Lung (tissue), 12 donors: Measurements from ENCODE around the gene PEX12. TPM values are rescaled to one million over a fixed set of nuclear protein-coding genes. Genes with fewer than 3 reads are reported as not detected.

Experiments
- ATAC-seq: fragments of 200-7000 bp; cut with Tn5 transposase; one replicate; pipeline ENCODE4 v1.9.1; 2020; ENCODE audit warnings: moderate number of reproducible peaks; ENCODE audit not compliant: insufficient read depth, low FRiP score
- DNase-seq, 3 donors: peaks; one replicate each; pipeline ENCODE4 v3.0.0-alpha.2; 2013 to 2017
- H3K27ac ChIP-seq, 2 donors: one replicate each; pipeline ENCODE4 v1.5.1; 2013; ENCODE audit warnings: mild to moderate bottlenecking in 2 of 2, moderate library complexity in 2 of 2, control low read depth in 1 of 2, inconsistent platforms in 1 of 2, low read depth in 1 of 2, low read length in 1 of 2
- H3K27me3 ChIP-seq, 3 donors: one replicate each; pipeline ENCODE4 v1.5.1; 2013; ENCODE audit warnings: low read length in 2 of 3; ENCODE audit not compliant: control insufficient read depth in 3 of 3, insufficient read depth in 3 of 3
- H3K36me3 ChIP-seq, 4 donors: one replicate each; pipeline ENCODE4 v1.5.1; 2013; ENCODE audit warnings: low read length in 4 of 4, mild to moderate bottlenecking in 1 of 4, moderate library complexity in 1 of 4; ENCODE audit not compliant: control insufficient read depth in 4 of 4, insufficient read depth in 4 of 4
- H3K4me1 ChIP-seq, 5 donors: one replicate each; pipeline ENCODE4 v1.5.1; 2013; ENCODE audit warnings: low read length in 5 of 5, mild to moderate bottlenecking in 2 of 5, moderate library complexity in 1 of 5; ENCODE audit not compliant: control insufficient read depth in 5 of 5, insufficient read depth in 5 of 5
- H3K4me3 ChIP-seq: one replicate; pipeline ENCODE4 v1.5.1; 2013; ENCODE audit warnings: mild to moderate bottlenecking, control low read depth, moderate library complexity
- H3K9ac ChIP-seq, 2 donors: one replicate each; pipeline ENCODE4 v1.5.1; 2013; ENCODE audit warnings: low read length in 2 of 2, control low read depth in 1 of 2; ENCODE audit not compliant: insufficient read depth in 1 of 2
- H3K9me3 ChIP-seq, 4 donors: one replicate each; pipeline ENCODE4 v1.5.1; 2013; ENCODE audit warnings: low read length in 3 of 4, mild to moderate bottlenecking in 1 of 4, moderate library complexity in 1 of 4; ENCODE audit not compliant: control insufficient read depth in 4 of 4, insufficient read depth in 3 of 4
- WGBS, 2 donors: extraction: QIAGEN DNeasy Blood & Tissue Kit; methylation state at CpG; one replicate each; pipeline ENCODE4 v1.1.7; 2013; 5-methylcytosine and 5-hydroxymethylcytosine counted together
- polyA plus RNA-seq, 2 donors: library from polyadenylated mRNA; stranded (reverse); fragments of 200-250 nt; gene quantifications; one replicate each; pipeline ENCODE4 v1.2.1, GENCODE V29; 2013
- total RNA-seq, 2 donors: library from RNA; depleted of rRNA in 1 of 2; stranded (reverse); fragments of >200 nt in 1 of 2; gene quantifications; one replicate each; pipeline ENCODE4 v1.2.1, GENCODE V29; 2014 to 2021
- TF ChIP-seq, protein P1 (sequence below): IDR thresholded peaks from 2 replicates; pipeline ENCODE4 v1.5.1; 2012; ENCODE audit warnings: mild to moderate bottlenecking; ENCODE audit errors: control extremely low read depth, extremely low read depth
- donor health status: control.
- donor health status: control.
- donor health status: Bipolar disorder and iron deficiency.
- donor health status: healthy.
- donor health status: DM: yes; HTN: yes; CAD: no.

The PEX12 gene
- total and polyA plus RNA-seq, 4 donors = 2.6 to 5.3 (median 4.4) TPM

DNA sequence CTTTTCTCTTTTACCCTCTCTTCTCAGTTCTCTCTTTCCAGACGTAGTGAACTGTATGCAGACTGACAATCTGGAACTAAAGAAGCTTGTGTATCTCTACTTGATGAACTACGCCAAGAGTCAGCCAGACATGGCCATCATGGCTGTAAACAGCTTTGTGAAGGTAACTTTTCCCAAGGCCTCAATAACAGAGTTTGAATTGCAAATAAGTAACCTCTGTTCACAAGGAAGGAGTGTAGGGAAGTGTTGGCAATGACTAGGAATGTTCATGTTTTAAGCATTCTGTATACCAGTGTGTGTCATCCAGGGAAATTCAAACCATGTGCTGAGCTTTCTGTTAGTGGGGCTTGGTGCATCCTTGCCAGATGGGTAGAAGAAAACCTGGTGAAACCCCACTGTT, 27.3 kb upstream of the PEX12 start:
- H3K36me3 ChIP-seq = peaks cover 9 to 46% (median 21%) of the 10 kb centered on the region in 4 donors
- no peak overlapping the region for H3K4me3 ChIP-seq
- H3K27ac ChIP-seq = no peak overlapping the region
- TF ChIP-seq, protein P1, sequence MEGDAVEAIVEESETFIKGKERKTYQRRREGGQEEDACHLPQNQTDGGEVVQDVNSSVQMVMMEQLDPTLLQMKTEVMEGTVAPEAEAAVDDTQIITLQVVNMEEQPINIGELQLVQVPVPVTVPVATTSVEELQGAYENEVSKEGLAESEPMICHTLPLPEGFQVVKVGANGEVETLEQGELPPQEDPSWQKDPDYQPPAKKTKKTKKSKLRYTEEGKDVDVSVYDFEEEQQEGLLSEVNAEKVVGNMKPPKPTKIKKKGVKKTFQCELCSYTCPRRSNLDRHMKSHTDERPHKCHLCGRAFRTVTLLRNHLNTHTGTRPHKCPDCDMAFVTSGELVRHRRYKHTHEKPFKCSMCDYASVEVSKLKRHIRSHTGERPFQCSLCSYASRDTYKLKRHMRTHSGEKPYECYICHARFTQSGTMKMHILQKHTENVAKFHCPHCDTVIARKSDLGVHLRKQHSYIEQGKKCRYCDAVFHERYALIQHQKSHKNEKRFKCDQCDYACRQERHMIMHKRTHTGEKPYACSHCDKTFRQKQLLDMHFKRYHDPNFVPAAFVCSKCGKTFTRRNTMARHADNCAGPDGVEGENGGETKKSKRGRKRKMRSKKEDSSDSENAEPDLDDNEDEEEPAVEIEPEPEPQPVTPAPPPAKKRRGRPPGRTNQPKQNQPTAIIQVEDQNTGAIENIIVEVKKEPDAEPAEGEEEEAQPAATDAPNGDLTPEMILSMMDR = no peak
- ATAC-seq (no peak), DNase-seq (no peak)
- H3K27me3 ChIP-seq = no peaks in the 10 kb centered on the region
- H3K4me1 ChIP-seq = peaks cover 0 to 3% (median 0%) of the 10 kb centered on the region in 5 donors
- WGBS, 2 donors = 95 to 97% methylated on average over 2 of the region's 2 CpGs
- no peak overlapping the region for H3K9ac ChIP-seq
- no peaks in the 10 kb centered on the region for H3K9me3 ChIP-seq

DNA sequence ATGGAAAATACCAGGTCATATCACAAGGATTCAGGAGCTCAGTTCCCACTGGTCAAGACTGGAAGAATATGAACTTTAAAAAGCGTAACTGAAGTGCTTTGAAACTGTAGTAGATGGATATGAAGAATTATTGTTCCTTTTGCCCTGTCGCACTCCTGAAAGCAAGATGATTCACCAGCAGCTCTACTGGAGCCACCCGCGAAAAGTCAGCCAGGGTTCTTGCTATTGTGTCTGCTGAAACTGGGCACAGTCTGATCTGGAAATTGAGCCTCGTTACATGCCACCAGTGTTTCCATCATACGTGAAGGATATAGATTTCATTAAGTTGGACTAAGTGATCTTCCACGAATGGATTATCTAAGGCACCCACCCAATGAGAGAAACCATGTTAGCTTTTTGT, 25.3 kb upstream of the PEX12 start:
- Histone ChIP-seq H3K9ac (no peak overlapping the region), H3K4me1 (peaks cover 0 to 3% (median 0%) of the 10 kb centered on the region in 5 donors), H3K9me3 (no peaks in the 10 kb centered on the region), H3K27me3 (no peaks in the 10 kb centered on the region), H3K27ac (no peak overlapping the region), H3K4me3 (no peak overlapping the region), H3K36me3 (peaks cover 9 to 48% (median 17%) of the 10 kb centered on the region in 4 donors)
- TF ChIP-seq, protein P1 = no peak
- DNase-seq (no peak), ATAC-seq (no peak)
- WGBS, 2 donors = 91 to 95% methylated on average over 7 of the region's 7 CpGs

DNA sequence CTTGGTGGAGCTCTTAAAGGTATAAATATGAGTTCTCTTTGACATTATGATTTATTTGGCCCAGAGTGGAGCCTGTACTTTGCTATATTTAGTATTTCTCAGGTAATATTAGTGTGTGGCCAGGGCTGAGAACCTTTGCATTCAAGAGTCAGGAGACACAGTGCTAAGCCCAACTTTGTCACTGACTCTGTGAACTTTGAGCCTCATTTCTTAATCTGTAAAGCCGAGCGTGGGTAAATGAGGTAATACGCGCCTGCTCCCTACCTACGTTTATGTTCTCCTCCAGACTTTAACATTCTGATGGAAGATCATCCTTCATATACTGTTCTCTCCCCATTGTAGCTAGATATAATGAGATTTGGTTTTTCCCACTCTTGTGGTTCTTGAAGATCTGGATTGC, 19.2 kb upstream of the PEX12 start:
- H3K4me1 ChIP-seq = peaks cover 0 to 4% (median 0%) of the 10 kb centered on the region in 5 donors
- DNase-seq (no peak), ATAC-seq (no peak)
- H3K36me3 ChIP-seq = peaks cover 9 to 40% (median 23%) of the 10 kb centered on the region in 4 donors
- TF ChIP-seq, protein P1 = no peak
- no peak overlapping the region for H3K4me3 ChIP-seq
- H3K9me3 ChIP-seq = no peaks in the 10 kb centered on the region
- H3K9ac ChIP-seq = no peak overlapping the region
- H3K27me3 ChIP-seq = no peaks in the 10 kb centered on the region
- no peak overlapping the region for H3K27ac ChIP-seq
- WGBS, 2 donors = 73 to 76% methylated on average over 5 of the region's 5 CpGs

DNA sequence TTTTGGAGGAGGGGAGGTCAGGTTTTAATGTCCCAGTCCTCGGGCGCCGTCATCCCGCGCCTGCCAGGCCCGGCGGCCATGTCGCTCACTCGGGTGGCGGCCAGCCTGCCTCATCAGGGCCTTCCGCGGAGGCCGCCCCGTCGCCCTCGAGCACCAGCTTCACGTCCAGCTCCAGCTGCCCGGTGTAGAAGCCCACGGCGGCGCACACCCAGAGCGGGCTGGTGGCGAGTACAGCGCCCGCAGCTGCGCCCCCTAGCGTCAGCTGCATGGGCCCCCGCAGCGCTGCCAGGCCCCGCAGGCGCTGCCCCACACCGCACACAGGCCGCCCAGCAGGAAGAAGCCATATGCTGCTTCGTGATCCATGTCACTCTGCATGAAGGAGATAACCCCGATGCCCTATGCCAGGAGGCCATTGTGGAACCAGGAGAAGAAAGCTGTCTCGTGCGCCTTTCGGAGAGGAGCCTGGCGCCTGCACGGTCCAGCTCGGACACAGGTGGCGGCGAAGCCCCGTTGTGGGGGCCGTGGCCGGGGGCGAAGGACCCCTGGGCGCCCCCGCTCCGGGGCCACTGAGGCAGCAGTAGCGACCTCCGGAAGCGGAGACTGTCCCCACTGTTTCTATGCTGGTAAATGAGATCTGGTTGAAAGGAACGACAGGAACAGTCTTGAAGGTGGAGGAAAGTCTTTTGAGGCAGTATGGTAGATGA, 18.3 kb upstream of the PEX12 start:
- no peak for DNase-seq
- Histone ChIP-seq H3K4me3 (no peak overlapping the region), H3K9ac (no peak overlapping the region), H3K27me3 (no peaks in the 10 kb centered on the region), H3K4me1 (peaks cover 0 to 4% (median 2%) of the 10 kb centered on the region in 5 donors), H3K36me3 (peaks cover 9 to 38% (median 22%) of the 10 kb centered on the region in 4 donors), H3K27ac (no peak overlapping the region), H3K9me3 (no peaks in the 10 kb centered on the region)
- TF ChIP-seq, protein P1 = no peak
- ATAC-seq = no peak
- 90 to 93% methylated on average over 53 to 54 of the region's 54 CpGs for WGBS, 2 donors
